ENCODE measurements around the gene KIF1A.

The KIF1A gene

DNA sequence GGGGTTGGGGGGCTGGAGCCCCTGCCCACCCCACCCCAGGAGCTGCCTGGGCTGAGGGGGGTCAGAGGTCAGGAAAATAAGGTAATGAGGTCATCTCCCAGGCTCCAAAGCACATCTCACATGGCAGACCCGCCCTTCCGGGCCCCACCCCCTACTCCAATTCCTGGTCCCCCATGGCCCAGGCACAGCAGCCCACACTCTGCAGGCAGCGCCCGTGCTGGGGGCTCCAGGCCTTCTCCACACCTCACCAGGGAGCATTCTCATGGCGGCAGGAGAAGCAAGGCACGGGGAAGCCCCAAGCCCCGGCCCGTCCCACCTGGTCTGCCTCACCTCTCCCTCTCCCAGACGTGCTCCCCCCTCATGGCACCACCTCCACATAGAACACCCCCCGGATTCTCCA lies 84.5 kb downstream of the KIF1A start:
- no peak for DNase-seq (ENCODE audit: low spot score)

DNA sequence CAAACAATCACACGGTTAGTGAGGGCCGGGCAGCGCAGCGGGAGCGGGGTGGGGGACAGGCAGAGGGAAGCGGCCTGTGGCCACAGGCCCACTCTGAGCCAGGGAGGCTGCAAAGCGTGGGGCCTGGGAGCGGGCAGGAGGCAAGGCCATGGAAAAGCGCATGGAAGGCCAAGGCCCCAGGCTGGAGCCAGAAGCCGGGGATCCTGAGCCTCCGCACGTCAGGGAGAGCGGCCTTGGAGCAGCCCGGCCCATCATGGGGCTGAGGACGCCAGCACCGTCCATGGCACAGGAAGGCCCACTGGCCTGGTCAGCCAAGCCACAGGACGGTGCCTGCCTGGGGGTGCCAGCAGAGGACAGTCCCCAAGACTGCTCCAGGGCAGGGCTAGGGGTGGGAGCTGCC lies 85.3 kb downstream of the KIF1A start:
- DNase-seq (ENCODE audit: low spot score), result no peak

DNA sequence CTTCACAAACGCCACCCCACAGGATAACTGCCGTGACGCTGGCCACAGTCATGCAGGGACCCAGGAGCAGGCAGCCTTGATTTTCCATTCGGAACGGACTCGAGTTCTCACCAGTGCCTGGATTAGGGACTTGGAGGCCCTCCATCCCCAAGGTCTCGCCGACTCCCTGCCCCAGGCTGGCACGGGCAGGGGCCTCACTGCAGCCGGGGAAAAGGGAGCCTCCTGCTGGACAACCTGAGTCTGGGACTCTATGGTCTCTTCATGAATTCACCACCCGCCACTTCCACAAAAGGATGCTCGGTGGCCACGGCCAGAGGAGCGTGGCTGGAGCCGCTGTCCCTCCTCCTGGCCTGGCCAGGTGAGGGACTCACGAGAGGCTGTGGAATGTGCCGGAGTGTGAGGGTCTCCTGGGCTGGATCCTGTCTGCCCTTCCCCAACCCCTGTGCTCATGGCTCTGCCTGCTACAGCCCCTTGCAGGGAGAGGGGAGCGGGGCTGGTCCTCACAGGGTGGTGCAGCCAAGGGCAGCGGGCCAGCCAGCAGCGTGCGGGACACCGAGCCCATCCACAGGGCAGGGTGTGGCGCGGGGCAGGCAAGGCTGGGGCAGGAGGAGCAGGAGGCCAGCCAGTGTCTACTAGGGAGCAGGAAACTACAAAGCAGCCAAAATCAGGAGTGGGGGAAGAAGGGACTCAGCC lies 86.1 kb downstream of the KIF1A start:
- no peak for DNase-seq (ENCODE audit: low spot score)

DNA sequence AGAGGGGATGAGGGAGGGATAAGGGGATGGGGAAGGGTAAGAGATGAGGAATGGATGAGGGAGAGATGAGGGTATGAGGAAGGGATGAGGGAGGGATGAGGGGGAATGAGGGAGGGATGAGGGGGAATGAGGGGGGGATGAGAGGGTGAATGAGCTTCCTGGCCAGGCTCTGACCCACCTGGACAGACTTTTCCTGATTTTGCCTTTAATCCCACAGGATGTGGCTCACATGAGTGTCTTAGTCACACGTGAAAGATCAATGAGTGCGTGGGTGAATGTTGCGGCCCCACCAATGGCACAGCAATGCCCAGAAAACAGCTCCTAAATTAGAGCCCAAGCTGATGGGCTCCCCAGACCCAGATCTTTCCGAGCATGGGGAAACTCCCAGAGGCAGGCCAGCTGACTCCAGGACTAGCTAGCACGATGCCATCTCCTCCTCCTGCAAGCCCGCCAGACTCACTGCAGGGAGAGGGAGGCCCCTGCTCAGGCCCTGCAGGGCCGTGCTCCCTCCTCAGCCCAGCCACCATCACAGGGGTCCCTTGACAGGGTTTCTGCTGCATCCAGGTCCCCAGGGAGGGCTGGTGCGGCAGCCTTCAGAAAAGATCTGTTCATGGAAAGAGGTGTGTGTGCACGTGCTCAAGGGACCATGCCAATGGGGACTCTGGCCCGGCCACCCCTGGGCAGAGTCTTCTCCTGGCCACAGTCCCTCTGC lies 87.0 kb downstream of the KIF1A start:
- no peak for DNase-seq (ENCODE audit: low spot score)

DNA sequence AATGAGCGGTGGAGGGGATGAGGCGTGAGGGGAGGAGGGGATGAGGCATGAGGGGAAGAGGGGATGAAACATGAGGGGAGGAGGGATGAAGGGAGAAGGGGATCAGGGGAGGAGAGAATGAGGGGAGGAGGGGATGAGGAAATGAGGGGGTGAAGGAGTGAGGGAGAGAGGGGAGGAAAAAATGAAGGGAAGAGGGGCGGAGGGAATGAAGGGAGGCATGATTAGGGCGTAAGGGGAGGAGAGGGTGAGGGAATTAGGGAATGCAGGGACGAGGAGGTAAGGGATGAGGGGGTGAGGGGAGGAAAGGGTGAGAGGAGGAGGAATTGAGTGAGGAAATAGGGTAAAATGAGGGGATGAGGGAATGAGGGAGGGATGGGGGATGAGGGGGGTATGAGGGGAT lies 87.8 kb downstream of the KIF1A start:
- DNase-seq (ENCODE audit: low spot score), result no peak

DNA sequence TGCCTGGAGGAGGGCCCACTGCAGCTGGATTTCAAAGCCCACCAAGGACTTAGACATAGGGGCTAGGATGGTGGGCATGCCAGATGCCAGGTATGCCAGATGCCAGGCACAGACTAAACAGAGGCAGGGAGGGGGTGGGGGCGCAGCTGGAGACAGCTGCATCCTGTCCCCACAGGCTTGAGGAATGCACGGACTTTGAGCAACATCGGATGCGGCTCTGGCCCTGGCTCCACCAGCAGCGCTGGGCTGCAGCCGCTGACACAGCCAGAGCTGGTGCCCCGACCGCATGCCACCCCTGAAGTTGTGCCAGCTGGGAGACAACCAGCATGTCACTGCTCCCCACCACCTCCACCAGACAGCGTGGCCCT lies 88.9 kb downstream of the KIF1A start:
- no peak for DNase-seq (ENCODE audit: low spot score)

DNA sequence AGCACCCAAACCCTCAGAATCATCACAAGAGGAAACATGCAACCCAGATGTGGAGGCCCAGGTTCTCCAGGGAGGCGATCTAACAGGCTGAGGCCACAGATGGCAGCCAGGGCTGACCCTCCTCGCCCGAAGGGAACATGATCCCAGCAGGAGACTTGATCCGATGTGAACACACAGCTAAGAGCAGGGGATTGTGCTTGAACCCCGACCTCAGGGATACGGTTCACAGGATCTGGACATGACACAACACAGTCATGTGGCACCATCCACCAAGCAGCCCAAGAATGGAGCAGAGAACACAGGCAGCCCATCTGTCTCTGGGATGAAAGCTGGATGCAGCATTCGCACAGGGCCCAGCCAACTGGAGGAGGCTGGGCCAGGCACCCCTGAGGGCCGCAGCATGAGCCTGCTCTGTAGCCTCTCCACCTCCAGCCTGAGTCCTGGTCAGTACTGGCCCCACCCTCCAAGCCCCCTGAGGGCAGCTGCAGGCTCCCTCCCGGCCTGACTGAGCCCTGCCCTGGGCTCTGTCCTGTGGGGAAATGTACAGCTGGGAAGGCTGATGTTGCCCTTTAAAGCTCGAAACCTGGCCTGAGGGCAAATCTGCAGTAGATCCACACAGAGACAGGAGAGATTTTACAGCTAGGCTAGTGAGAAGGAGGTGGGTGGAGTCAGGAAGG lies 89.4 kb downstream of the KIF1A start:
- DNase-seq (ENCODE audit: low spot score), result no peak

DNA sequence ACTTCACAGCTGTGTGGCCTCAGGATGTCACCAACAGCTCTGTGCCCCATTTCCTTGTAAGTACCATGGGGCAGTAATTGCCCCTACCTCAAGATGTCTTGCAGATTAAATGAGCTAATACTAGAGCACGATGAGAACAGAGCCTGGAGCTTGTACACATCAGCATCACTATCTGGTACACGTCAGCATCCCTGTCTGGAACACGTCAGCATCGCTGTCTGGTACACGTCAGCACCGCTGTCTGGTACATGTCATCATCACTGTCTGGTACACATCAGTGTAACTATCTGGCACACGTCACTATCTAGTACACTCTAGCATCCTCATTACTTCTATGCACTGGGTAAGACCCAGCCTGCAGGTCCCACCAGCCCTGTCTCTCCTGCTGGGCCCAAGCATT lies 91.2 kb downstream of the KIF1A start:
- no peak for DNase-seq (ENCODE audit: low spot score)

DNA sequence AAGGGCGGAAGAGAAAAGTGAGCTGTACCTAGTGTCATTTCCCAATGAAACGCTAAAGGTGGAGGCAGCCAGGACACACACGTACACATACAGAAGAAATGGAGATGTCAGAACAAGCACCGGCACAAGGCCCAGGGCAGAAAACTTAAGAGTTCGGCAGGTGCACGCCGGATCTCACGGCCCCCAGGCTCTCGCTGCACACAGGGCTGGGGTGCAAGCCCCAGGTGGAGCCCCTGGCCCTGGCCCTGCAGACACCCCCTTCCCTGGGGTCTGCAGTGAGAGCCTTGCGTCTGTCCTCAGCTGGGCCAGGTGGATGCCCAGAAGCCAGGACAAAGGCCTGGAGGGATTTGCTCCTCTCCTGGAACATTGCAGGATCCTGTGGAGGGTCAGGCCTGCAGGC lies 91.7 kb downstream of the KIF1A start:
- no peak for DNase-seq (ENCODE audit: low spot score)

DNA sequence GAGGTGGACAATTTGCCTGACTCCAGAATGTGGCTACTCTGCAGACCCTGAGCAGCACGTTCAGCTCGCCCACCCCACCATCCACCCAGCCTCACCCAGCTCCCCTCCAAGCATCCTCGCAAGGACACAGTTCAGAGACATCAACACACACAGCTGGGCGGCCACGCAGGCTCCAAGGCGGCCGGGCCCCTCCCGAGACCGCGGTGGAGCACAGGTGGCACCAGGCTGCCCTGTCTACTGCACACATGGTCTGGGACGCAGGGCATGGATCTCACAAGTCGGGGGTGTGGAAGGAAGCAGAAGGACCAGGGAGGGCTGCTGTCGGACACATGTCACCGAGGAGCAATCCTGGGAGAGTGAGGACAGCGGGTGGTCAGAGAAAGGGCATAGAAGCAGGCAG lies 92.1 kb downstream of the KIF1A start:
- DNase-seq (ENCODE audit: low spot score), result no peak

DNA sequence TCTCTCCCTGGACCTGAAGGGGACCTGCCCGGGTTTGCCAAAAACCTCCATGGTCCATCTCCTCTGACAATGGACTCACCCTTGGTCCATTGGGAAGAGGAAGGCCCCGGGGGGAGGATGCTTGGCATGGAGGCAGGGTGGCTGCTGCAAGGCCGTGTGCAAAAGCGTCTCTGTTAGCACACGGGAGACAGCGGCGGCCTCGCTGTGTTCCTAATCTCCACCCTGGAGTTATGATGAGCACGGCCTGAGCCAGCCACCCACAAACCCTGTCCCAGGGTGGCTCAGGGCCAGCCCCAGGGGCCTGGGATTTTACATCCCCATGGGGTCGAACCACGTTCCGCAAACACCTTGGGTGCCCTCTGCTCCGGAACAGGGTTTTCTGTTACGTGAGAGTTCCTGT lies 92.6 kb downstream of the KIF1A start:
- DNase-seq (ENCODE audit: low spot score), result no peak

DNA sequence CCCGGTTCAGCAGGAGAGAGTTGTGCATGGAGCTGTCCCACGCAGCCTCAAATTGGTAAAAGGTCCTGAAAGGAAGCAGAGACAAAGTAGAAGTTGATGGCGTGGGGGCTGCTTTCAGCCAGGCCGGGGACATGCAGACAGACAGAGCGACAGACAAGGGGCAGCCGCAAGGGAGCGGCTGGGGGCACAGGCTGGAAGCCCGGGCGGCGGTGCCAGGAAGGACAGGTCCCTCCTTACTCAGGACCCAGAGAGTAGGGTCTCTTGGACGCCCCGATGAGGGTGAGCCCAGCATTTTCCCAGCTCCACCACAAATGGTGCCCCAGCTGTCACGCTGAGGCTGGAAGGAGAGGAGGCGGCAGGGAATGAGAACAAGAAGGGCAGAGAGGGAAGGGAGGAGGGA lies 93.1 kb downstream of the KIF1A start:
- DNase-seq (ENCODE audit: low spot score), result no peak

DNA sequence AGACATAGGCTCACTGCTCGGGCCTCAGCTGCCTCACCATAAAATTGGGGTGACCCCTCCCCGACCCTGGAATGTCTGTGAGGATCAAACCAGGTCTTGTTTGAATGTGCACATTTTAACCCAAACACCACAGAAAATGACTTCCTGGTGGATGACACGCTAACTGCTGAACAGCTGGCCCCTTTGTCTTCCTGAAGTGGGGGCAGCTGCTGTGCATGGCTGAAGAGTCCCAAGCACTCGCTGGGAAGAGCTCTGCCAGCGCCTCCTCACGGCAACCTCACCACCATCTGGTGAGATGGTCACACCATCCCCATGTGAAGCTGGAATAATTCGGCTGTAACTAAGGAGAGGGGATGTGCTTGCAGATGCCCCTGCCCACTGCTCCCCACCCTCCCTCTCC lies 94.3 kb downstream of the KIF1A start:
- DNase-seq (ENCODE audit: low spot score), result no peak

DNA sequence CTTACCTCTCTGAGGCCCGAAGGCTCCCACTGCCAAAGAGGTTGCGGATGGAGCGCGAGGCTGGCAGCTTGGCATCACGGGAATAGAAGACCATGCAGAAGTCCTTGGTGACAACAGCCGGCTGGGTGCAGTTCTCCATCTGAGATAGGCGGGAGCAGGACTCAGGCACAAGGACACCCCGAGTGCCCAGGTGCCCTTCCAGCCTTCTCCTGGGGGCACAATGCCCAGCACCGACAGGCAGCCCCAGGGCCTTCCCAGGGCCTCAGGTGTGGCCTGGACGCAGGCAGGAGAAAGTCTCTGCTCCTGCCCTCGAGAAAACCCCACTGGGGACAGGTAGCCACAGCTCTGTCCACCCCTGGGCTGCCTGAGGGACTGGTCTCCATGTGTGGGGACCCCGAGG lies 94.8 kb downstream of the KIF1A start:
- DNase-seq (ENCODE audit: low spot score), result no peak

DNA sequence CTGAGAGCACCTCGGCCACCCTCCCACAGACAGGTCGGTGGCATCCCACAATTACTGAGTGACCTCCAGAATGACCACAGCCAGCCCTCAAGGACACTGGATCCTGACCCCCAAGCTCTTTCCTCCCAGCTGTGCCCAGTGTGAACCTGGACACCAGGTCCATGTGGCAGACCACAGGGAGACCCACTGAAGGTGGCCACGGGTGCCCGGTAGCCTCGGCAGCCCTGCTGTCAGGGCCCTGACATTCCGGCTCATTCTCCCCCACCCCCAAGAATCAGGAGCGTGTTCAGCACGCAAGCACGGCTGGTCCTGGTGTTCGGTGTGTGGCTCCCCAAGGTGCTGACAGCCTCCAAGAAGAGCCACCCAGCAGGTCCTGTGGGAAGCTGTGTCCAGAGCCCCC lies 95.6 kb downstream of the KIF1A start:
- DNase-seq (ENCODE audit: low spot score), result no peak

DNA sequence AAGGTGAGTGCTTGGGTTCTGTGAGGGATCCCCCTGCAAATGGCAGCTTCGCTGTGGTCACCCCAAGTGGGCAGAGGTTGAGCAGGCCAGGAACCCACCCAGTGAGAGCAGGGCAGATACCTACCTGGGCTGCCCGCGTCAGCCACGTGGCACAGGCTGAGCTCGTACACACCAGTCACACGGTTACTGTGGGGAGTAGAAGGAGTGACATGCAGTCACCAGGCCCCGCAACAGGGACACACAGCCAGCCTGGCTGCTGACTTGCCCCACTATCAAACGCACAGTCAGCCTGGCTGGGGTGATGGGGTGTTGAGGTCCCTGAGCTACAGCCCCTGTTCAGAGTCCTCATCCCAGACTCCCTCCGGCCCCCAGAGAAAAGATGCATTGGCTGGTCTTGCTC lies 96.2 kb downstream of the KIF1A start:
- no peak for DNase-seq (ENCODE audit: low spot score)

DNA sequence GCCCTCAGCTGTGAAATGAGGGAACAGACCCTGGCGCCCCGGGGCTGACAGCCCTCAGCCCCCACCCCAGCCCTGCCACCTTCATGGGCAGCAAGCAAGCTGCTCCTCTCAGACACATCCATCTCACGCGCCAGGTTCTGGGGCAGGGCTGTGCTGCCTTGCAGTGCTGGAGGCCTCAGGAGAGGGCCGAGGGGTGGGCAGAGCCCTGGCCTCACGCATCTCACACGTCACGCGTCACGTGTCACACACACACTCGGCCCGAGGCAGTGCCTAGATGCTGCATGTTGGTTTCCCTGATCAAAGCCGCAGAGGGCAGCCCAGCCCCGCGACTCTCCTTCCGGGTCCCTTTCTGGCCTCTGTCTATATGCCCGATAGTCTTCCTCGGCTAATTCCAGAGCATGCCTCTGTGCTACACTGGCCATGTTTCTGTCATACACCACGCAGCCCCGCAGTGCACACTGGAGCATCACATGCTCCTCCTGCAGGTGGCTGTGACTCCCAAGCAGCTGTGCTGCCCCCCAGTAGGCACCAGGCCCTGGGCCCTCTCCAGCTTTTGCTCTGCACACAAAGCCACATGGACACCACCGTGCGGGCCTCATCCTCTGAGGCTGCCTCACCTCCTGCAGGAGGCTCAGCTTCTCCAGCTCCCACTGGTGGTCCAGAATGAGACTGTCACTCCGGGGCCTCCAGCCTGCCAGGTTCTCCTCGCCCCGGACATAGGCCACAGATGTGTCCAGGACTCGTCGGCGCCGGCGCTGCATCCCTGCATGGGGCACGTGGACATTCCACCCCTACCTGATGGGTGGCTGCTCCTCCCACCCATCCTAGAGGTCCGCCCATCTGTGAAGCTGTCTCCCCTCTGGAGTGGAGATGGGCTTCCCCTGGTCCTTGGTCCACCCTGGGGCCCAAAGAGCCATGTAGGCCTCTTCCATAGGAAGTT lies 97.0 kb downstream of the KIF1A start:
- DNase-seq (ENCODE audit: low spot score), result no peak

DNA sequence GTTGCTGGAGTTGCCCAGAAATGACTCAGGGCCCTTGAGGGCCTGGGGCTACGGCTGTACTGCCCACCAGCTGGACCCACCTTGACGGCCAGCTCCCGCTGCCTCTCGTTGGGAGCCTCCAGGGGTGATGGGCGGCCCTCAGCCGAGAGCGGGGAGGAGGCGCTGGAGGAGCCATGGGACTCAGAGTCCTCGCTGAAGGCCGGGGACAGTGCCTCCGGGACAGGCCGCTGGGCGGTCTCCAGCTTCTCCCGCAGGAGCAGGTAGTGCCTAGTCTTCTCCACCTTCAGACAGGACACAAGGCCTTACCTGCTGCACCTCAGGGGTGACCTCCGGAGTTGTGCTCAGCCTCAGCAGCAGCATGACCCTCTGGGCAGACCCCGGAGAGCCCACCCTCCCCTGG lies 97.6 kb downstream of the KIF1A start:
- DNase-seq (ENCODE audit: low spot score), result no peak

DNA sequence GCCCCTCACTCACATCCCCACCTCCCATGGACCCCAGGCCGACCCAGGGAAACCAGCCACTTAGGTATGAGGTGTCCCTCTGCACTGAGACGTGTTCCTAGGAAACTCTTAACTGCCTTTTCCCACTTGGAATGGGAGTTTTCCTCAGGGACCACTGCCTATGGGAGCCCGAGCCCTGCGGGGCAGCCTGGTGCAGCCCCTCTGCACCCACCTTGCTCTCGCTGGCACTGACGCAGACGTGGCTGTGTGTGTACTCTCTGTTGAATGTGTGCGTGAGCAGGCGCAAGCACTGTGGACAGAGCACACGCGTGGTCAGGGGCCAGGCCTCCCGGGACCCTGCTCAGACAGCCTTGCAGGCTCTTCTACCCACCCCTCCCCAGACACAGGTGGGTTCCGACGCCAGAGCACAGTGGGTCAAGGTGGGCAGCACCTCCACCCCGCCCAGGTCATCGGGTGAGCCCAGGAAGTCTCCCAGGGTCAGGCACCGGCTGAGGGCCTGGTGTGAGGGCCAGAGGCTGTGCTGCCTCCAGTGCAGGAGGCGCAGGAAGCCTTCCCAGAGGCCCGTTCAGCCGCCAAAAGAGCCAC lies 98.3 kb downstream of the KIF1A start:
- no peak for DNase-seq (ENCODE audit: low spot score)

DNA sequence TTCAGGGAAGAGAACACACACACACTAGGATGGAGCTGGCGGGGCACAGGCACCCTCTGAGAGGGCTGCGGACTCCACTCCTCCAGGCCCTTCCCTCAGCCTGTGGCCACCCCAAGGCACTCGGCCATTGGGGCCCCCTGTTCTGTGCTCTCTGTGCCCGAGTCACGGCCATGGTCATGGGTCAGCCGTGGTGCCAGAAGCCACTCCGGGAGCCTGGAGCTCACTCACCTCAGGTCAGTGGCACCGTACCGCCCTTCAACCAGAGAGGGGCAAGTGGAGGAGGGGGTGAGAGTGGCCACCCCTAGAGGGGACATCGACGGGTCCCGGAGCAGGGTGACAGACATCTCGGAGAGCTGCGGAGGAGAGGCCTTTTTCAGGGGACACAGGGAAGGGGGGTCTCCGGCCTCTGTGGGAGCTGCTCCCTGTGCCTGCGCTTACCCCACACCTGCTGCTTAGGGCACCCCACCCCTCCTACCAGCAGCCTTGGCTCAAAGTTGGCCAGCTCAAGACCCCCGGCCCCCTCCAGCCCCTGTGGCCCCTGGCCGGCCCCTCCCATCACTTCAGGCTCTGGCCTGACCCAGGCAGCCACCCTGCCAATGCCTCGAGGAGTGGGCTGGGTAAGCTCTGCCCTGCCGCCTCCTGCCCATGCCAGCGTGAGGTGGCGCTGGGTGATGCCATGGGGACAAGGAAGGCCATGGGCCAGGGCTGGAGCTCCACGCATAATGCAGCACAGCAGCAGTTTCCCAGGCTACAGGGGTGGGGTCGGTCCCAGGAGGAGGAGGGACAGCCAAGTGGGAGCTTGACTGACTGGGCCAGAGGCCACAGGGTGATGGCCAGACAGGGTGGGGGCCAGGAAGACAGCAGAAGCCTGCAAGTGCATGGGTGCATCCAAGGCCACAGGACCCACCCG lies 99.1 kb downstream of the KIF1A start:
- no peak for DNase-seq (ENCODE audit: low spot score)
